ENCODE measurements around the gene NFKBIE.

- TF ChIP-seq POLR2A (IDR thresholded peaks at IDR 0.05) = no peak
- no peak for TF ChIP-seq CTCF (IDR thresholded peaks at IDR 0.05)
Observed at GRCh38 chr6:44298055-44298803, 32.9 kb upstream of the NFKBIE start.

Data from right lobe of liver (tissue), 4 donors.